Activated CD4-positive, alpha-beta T cell treated with anti-CD3 and anti-CD28 coated beads, Interleukin-2, amount 50 U/mL, for 24 hours (primary cell): ENCODE data around the gene MIGA1.
"Not testable (repeated sequence)": the region's sequence is repeated elsewhere in the genome, so short reads cannot be mapped to it uniquely, and the experiment has no call there.

Experiments used
- DNase-seq, 2 donors: peaks; one replicate each; pipeline ENCODE4 v3.0.0-alpha.2; 2020; ENCODE audit warnings: low read depth in 1 of 2, low spot score in 1 of 2

Gene MIGA1

DNA sequence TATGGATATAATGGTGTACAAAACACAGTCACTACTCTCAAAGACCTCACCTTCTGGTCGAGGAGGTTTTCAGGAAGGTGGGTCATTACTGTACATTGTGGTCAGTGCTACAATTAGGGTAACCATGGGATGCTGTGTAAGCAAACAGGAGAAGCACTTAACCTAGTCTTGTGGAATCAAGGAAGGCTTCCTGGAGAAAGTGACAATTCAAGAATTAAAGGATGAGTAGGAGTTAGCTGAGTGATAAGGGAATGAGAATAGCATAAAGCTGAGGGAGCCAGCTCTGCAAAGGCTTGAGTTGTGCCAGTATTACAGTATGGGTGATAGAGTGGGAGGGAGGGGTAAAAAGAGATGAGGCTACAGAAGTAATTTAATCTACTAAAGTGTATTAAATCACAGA lies 126.2 kb downstream of the MIGA1 start:
- no peak for DNase-seq

DNA sequence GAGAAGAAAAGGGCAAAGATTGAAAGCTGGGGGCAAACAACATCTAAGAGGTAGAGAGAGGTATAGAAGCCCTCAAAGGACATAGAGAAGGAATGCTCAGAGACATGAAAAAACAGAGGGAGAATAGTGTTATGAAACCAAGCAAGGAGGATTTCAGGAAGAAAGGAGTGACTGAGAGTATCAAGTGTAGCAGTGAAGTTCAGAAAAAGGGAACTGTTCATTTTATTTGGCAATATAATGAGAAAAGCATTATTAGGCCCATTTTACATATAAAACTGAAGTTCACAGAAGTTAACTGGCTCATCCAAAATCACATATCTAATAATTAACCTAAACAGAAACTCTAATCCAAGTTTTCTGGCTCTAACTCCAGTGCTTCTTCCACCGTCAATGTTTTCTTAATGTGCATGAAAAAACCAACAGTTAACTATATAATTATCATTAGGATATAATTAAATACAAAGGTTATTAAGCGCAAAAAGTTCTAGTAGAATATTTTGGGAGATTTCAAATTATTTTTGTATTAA lies 126.6 kb downstream of the MIGA1 start:
- DNase-seq: no peak

DNA sequence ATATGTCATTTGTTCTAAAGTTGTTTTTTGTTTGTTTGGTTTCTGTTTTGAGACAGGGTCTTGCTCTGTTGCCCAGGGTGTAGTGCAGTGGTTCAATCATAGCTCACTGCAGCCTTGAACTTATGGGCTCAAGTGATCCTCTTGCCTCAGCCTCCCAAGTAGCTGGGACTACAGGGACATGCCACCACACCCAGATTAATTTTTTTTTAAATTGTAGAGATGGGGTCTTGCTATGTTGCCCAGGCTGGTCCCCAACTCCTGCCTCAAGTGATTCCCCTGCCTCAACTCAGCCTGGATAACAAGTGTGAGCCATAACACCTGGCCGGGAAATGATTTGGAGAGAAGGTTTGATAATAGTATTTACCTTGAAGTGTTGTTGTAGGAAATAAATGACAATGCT lies 127.2 kb downstream of the MIGA1 start:
- DNase-seq: no peak

DNA sequence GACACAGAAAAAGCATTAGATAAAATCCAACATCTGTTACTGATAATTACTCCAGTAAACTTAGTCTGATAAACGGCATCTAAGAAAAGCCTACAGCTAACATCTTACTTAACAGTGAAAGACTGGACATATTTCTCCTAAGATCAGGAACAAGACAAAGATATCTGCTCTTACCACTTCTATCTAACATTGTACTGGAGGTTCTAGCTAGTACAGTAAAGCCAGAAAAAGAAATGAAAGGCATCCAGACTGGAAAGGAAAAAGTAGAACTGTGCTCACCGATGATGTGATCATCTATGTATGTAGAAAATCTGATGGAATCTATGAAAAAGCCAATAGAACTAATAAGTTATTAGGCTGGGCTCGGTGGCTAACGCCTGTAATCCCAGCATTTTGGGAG lies 130.7 kb downstream of the MIGA1 start:
- DNase-seq: no peak

GRCh38 chr1:77918918-77919317 lies 139.5 kb downstream of the MIGA1 start:
- DNase-seq: not testable (repeated sequence)

DNA sequence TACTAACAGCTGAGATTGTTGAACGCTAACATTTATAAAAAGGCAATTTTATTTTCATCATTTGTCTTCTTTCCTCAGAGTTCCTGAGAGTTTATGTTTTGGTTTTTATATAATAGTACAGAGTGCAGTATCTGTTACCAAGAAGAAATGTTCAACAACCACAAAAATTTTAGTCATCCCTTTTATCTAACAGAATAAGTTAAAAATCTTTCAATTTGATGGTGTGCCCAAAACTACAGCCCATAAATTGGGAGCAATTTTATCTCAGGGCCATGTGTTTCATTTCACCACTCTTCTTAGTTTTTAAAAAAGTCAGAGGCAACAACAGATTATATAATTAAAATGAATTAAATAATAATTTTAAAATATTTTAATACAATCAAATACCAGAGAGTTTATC lies 146.1 kb downstream of the MIGA1 start:
- DNase-seq: no peak

GRCh38 chr1:77925956-77926355 lies 146.5 kb downstream of the MIGA1 start:
- DNase-seq: no peak

DNA sequence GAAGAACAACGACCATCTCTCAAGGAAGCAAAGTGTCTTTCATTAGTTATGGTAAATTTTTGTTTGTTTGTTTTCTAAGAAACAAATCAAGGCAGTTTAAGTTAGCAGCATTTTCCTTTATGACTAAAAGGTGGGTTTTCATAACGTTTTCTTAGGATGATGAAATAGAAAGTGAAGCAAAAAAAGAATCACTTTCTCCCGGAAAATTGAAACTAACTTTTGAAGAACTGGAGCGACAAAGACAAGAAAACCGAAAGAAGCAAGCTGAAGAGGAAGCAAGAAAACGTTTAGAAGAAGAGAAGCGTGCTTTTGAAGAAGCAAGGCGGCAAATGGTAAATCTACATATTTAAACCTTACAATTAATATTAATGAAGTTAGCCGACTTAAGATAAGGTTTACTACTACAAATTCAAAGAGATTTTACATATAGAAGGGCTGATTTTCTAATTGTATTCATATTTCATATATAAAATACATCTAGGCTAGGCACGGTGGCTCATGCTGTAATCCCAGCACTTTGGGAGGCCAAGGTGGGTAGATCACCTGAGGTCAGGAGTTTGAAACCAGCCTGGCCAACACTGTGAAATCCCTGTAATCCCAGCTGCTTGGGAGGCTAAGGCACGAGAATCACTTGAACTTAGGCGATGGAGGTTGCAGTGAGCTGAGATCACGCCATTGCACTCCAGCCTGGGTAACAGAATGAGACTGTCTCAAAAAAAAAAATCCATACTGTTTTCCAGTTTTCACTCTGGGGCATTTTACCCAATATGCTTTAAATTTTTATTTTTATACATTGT lies 147.3 kb downstream of the MIGA1 start:
- no peak for DNase-seq

DNA sequence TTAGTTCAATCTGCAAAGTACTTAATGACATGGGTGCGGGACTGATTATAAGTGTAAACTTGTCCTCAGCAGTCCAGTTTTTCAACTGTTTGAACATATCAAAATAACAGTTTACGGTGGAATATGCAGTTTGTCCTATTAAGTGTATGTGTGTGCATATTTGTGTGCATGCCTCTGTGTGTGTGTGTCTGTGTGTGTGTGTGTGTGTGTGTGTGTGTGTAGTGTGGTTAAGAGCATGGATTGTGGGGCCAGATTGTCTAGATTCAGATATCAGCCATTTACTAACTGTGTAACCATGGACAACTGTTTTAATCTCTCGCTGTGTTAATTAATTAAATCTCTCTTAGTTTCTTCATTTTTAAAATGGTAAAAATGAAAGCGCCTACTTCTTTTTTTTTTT lies 148.0 kb downstream of the MIGA1 start:
- DNase-seq: no peak
